T follicular helper cell (primary cell): Measurements from ENCODE around the gene TECPR1.
"Not testable (repeated sequence)": the region's sequence is repeated elsewhere in the genome, so short reads cannot be mapped to it uniquely, and the experiment has no call there.

Experiments used
- DNase-seq: peaks from one replicate; pipeline ENCODE4 v3.0.0-alpha.2; 2020; ENCODE audit warnings: low read depth

TECPR1 gene

DNA sequence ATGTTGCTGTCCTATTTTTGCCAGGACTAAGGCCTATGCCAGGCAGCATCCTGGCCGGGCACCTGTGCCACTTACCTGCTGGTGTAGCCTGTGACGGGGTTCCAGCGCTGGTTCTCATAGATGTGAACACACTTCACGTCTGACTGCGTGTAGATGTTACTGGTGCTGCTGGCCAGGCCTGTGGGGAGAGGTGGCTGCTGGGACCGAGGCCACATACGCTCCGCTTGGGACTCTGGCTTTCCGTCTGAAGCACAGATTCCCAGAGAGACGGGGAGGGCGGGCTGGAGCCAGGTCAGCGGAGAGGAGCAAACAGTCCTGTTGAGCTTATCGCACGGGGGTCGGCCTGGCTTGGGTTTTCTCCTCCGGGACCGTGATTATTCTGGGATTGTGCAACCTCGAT is 24.1 kb downstream of the TECPR1 start:
- no peak for DNase-seq

DNA sequence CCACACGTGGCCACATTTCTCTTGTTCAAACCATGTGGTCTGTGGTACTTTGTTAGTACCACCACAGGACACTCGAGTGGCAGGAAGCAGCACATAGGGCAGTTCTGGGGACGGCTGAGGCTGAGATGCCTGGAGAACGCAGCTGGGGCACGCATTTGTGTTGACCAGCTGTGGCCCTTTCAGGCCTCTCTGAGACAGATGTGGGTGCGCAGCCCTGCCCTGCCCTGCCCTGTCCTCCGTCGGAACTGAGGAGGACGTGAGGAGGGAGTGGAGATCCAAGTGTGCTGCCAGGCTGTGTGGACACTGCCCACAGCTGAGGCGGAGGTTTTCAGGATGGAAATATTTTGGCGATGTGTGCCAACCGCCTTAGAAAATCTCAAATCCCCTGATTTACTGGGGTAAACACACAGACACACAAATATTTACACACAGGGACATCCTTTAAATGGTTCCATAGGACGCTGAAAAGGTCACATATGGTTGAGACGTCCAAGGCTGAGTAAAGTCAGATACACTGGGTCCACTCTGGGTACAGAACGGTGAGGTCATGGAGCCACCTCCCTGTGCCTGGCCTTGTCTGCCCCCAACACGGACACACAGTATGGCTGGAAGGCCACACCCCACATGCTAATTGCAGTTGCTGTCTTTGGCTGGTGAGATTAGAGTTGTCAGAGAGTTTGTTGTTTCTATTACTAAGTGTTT is 26.0 kb downstream of the TECPR1 start:
- no peak for DNase-seq

DNA sequence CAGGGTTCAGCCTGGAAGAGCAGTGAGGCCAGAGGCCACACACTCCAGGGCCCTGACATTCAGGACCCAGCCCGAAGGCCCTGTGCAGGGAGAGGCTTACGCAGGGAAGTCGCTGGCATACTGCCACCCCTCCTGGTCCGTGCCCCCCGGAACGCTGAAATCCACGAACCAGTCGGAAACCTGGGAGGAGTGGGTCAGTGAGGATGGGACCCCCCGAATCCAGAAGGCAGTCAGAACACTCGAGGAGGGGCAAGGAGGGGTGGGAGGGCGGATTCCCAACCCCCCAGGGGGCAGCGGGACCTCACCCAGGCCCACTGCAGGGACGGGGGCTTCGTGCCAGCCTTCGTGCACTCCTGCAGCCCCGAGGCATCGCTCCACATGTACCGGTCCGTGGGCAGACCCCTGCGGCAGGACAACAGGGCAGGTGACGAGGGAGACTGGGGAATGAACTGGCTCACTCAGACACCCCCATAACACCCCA is 27.3 kb downstream of the TECPR1 start:
- no peak for DNase-seq

DNA sequence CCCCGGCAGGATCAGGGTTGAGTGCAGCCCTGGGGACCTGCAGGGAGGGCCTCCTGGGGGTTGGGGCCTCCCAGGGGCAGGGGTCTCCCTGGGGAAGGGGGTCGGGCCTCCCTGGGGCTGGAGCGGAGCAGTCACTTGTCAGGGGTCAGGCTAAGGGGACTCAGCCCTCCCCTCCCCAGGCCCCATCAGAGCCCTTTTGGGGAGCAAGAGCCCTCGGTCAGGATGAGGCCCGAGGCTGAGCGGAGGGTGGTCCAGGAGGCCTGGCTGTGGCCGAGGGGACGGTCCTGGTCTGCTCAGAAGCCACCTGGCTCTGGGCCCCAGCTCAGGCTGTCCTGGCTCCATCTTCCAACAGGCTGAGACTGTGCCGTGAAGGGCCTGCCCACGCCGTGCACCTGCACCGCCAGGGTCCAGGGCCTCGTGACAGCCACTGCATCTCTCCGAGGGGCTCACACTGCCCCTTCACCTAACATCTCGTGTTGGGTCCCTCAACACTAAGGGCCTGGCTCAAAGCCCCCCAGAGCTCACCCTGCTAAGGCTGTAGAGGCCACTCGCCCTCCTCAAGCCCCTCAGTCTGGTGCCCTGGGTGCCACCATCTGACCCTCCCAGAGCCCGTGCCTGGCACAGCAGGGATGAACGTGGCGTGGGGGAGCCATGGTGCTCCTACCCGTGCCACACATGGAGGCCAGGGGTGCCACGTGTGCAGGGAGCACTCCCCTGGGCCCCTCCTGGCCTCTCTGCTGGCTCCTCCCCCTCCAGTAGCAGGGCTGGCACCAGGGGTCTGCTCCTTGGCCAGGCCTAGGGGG is 27.9 kb downstream of the TECPR1 start:
- no peak for DNase-seq

DNA sequence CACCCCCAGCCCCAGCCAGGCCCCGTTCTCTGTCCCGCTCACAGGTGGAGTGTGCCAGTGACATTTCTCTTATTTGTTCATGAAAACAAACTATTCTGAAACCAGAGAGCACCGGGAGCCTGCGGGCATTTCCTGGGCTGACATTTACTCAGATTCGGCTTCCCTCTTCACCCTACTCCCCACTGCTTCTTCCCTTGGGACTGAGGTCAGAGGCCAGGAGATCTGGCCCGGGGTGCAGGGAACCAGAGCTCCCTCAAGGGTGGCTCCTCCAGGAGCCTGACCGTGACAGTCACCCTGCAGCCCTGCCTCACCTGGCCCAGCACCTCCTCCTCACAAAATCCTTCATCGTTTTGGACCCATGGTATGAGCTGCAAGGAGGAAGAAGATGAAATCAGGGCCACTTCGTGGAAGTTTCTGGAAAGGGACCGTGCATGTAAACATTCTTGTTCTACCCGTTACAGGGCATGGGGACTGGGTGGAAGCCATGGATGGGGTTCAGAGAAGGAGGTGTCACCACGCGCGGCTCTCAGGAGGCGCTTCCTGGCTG is 28.6 kb downstream of the TECPR1 start:
- DNase-seq = no peak

DNA sequence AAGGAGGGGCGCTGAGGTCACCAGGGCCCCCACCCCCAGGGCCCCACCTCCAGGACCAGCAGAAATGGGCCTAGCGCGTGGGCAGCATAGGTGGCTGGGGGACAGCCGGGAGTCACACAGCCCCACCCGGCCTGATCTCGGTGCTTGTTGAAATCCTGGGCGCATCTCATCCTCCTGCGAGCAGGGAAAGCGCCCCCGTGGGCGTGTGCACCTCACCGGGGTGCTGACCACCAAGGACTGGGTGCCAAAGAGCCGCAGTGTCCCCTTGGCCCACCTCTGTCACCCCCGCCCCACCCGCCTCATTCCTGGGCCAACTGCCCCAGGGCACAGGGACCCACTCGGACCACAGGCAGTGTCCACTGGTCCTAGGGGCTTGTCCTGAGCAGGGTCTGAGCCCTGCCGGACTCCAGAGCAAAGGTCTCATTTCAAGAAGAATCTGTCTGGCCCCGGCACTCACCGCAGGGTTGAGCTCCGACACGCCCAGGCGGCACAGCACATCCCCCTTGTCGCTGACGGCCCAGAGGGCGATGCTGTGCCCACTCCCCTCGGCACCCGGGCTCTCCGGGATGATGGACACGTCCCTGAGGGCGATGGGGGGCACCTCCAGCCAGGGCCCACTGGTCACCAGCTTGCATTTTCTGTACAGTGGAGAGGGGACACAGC is 29.4 kb downstream of the TECPR1 start:
- no peak for DNase-seq

DNA sequence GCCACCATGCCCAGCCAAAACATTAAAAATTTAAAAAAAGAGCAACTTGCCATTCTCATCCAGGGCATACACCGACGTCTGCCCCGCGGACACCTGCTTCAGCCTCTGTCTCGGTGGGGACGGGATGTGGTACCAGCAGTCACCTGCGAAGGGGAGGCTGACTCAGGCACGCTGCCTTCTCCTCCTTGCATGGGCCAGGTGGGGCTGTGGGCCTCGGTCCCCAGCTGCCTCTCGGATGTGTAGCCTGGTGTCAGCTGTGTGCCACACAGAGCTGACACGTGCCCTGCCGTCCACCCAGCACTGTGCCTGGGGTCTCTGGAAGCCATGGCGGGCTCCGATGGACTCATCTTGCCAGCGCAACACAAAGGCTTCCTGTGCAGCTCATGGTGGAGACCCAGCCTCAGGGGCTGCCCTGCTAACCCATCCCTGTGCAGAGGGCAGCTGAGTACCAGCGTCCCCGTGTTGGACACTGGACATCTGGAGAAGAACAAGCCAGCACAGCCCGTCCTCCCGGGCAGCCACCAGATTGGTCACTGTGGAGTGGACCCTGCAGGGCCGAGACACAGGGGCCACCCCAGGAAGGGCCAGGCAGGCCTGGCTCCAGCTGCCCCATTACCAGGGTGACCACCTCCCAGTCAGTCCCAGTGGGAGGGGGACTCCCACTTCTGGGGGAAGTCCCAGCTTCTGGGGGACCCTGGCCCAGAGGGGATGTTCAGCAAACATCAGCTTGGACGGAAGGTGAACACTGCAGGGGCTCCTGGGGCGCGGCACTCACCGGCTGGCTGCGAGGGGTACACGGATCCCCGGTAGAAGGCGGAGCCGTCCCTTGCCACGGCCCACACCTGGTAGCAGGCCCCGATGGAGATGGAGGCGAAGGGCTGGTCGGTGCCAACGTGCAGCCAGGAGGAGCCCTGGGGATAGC is 30.2 kb downstream of the TECPR1 start:
- DNase-seq = no peak

DNA sequence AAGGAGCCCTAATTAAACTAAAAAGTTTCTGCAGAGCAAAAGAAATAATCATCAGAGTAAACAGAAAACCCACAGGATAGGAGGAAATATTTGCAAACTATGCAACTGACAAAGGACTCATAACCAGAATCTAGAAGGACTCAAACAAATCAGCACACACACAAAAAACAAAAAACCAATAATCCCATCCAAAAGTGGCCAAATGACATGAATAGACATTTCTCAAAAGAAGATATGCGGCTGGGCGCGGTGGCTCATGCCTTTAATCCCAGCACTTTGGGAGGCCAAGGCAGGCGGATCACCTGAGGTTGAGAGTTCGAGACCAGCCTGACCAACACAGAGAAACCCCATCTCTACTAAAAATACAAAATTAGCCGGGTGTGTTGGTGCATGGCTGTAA is 32.6 kb downstream of the TECPR1 start:
- DNase-seq = not testable (repeated sequence)

DNA sequence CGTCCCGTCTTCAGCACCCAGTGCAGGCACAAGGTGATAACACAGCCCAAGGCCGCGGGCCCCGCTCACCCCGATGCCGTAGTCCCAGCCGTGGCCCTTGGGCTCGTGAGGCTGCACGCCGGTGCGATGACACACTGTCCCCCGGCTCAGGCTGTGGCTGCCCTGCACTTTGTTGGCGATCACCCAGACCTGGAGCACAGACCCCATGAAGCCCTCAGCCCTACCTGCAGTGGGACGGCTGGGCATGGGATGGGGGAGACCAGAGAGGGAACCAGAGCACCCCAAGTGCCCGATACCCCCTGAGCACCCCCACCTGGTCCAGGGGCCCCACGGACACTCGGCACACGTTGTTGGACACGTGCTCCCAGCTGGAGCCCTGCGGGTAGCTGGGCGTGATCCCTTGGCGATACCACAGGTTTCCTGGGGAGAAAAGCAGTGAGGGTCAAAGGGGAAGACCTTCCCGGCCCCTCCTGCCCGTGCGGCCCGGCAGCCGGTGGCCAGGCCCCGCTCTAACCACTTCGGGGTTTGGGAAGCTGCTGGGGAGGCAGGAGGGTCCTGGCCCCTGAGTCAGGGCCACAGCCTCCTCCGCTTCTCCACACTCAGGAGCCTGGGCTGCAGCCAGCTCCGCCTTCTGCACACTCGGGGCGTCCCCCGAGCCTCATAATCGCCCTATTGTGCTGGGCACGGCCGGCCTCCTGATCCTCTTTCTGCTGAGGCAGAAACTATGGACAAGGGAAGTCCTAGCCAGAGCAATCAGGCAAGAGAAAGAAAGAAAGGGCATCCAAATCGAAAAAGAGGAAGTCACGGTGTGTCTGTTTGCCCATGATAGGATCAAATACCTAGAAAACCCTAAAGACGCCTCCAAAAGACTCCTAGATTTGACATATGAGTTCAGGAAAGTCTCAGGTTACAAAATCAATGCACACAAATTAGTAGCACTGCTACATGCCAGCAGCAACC is 34.1 kb downstream of the TECPR1 start:
- DNase-seq = no peak

DNA sequence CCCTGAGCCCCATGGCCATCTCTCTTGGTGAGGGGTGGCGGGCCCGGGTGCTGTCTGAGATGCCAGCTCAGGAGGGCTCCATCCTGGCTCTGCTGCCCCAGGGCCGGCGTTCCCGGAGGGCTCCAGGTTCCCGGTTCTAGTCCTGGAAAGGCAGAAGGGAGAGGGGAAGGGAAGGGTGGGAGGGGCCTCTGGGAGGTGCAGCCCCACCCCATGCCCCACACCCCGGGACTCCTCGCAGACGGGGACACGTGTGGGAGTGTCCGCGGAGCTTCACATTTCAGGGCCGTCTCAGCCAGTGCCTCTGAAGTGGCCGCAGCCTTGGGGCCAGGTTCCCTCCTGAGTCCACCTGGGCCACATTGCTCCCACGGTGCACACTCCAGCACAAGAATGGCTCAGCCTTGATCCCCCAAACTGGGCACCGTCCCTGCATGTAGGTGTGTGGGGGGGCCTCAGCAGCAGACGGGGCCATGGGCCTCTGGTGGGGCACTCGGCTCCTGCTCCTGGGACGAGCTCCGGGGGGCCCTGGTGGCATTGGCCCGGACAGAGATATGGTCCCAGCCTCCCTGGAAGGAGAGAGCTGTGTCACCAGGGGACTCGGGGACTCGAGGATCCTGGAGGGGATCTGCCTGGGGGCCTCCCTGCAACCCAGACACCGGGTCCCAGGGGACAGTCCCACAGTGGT is 35.0 kb downstream of the TECPR1 start:
- DNase-seq = no peak

DNA sequence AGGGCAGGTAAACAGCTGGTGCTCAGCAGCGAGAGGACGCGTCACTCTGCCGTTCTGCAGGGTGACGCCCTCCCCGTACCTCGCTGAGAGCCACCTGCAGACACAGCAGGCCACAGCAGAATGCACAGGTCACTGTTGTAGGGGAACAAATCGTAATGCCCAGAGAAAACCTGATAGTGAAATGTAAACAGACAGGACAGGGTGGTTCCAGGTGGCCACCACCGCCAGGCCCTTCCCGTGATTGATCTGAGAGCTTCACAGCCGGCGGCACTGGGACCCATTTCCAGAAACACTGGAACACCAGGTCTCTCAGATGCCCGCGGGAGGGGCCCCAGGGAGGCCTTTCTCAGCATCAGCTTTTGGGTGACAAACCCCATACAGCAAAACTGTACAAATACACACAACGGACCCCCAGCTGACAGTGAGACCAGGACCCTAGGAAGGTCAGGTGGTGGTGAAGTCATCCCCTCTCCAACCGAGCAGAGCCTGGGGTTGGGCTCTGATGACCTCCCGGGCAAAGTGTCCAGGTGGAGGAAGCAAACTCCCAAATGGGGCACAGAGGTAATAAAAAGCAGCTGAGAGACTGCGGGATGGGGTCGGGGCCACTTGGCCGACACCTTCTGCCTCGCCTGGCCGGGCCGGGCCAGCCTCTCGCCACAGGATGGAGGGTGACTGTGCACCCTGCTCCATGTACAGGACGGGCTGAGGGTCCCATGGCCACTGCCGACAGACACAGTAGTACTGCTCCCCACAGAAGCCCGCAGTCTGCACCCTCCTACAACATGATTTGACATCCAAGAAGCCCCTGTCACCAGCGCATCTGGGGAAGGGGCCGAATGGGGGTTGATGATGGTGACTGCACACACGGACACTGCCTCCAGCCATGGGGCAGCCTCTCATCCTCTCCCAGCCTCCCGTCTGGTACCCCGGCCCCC is 36.2 kb downstream of the TECPR1 start:
- DNase-seq = no peak

DNA sequence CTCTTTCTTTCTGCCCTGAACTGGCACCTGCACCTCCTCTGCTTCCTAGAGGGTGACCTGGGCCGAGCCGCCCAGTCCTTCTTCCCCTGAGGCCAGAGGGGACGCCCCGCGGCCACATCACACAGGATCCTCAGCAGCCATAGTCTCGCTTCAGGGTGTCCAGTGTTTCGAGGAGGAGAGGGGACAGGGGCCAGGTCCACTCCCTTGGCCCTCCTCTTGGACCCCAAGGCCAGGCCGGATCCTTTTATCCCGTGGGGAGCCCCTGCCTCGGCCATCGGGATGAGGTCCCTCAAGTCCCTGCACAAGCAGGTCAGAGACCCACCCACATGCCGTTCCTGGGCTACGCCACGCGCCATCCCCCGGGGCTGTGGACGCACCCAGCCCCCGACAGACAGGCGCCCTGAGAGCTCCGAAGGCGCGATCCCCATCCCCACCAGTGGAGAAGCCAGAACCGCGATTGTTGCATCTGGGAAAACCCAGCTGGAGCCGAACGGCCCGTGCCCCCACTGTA is 37.2 kb downstream of the TECPR1 start:
- DNase-seq = no peak

DNA sequence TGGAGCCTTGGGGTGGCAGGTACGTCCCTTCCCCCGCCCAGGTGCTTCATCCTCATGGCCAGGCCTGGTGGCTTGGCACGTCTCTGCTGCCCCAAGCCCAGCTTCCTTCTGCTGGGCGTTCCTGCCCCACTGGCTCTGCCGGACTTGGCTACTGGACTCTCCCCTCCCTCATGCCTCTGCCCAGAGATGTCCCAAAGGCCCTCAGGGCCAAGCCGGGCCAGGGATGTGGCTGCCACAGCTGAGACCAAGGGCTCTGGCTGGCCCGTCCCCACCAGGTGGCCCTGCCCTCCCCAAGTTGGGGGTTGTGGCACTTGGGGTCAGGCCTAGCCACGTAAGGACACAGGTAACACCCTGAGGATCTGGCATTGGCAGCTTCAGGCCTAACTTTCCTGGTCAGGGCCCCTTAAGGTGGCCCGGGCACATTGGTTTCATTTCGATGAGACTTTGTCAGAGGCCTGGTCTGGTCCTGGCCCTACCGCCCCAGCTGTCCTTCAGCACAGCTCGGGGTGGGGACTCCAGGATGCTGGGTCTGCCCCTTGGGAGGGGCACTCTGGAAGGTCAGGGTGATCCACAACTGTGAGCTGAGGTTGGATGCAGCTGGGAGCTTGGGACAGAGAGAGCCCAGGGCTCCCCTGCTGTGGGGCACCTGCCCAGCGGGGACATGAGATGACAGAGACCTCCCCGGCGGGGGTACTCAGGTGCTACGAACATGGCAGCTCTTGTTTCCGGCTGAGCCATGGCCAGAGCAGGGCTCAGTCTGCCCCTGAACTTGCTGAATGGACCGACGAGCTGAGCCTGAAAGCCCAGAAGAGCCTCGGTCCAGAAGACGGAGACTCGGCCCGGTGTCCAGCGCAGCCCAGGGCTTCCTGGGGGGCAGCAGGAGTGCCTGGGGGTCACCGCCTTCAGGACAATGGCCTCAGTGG is 37.9 kb downstream of the TECPR1 start:
- DNase-seq = no peak

DNA sequence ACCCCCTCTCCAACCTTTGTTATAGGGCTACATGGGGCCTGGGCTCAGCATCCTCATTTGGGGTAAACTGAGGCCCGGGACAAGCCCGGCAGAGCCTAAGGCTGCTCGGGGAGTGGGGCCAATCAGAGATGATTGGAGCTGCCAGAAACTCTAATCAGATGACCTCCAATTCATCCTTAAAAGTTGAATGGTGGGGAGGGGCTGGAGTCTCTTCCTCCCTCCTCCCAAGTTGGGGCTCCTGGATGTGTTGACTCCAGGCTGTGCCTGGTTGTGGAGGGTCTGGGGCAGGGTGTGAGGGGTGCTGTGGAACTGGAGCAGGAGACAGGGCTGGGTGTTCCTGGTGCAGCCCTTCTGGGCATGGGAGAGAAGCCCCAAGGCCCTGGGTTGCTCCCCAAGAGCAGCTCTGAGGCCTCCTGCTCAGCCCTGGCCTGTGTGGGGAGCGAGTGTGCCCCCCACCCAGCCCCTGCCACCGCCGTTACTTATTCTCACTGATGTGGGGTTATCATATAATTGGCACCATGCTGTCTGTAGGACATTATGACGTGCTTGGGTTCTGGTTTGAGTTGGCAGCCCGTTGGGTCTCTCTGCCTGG is 38.6 kb downstream of the TECPR1 start:
- no peak for DNase-seq

DNA sequence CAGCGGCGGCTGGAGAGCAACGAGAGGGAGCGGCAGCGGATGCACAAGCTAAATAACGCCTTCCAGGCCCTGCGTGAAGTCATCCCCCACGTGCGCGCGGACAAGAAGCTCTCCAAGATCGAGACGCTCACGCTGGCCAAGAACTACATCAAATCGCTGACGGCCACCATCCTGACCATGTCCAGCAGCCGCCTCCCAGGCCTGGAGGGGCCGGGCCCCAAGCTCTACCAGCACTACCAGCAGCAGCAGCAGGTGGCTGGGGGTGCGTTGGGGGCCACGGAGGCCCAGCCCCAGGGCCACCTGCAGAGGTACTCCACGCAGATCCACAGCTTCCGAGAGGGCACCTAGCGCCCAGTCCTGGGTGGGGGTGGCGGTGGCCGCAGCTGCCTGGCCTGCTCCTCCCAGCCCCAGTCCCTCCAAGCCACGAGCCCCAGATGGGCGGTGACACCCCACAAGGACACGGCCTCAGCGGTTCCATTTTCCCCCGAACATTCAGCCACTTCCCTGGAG is 39.4 kb downstream of the TECPR1 start:
- DNase-seq = no peak

DNA sequence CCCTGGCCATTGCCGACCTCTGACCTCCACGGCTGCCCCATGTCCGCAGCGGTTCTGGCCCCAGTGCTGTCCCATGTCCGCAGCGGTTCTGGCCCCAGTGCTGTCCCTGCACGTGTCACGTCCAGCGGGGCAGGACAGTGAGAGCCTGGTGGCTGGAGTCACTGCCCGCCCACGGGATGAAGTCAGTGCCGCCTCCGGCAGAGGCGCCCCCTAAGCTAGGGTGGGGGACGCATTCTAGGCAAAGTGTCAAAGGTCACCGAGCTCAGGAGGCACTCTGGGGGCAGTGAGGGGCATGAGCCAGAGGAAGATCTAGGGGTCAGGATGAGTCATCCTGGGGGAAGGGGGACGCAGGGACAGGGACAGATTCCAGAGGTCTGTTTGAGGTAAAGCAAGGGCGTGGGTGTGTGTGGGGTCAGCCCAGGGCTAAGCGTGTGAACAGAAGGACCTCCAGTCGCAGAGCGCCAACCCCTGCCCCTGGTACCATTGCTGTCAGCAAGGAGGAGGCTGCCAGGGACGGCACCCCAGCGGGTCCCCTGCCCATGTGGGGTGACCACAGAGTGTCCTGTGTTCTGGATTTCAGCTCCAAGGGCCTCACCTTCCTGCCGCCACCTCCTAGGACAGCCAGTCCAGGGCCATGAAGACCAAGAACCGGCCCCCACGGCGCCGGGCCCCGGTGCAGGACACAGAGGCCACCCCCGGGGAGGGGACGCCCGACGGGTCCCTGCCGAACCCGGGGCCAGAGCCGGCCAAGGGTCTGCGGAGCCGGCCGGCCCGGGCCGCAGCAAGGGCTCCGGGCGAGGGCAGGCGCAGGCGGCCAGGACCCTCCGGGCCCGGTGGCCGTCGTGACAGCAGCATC is 40.1 kb downstream of the TECPR1 start:
- no peak for DNase-seq
